LNCaP clone FGC (cell line): ENCODE data around the gene JPH3.

Experiments used
- DNase-seq: peaks from one replicate; pipeline ENCODE4 v3.0.0-alpha.2; 2011; ENCODE audit warnings: low read depth
- H3K4me3 ChIP-seq: 2 replicates; pipeline ENCODE4 v1.5.1; 2011; ENCODE audit warnings: mild to moderate bottlenecking, low read depth, low read length, control low read depth
- CTCF ChIP-seq: IDR thresholded peaks from 2 replicates; pipeline ENCODE4 v1.5.1; 2012; ENCODE audit warnings: mild to moderate bottlenecking; ENCODE audit not compliant: control insufficient read depth, insufficient read depth; ENCODE audit errors: extremely low read depth

JPH3 gene

DNA sequence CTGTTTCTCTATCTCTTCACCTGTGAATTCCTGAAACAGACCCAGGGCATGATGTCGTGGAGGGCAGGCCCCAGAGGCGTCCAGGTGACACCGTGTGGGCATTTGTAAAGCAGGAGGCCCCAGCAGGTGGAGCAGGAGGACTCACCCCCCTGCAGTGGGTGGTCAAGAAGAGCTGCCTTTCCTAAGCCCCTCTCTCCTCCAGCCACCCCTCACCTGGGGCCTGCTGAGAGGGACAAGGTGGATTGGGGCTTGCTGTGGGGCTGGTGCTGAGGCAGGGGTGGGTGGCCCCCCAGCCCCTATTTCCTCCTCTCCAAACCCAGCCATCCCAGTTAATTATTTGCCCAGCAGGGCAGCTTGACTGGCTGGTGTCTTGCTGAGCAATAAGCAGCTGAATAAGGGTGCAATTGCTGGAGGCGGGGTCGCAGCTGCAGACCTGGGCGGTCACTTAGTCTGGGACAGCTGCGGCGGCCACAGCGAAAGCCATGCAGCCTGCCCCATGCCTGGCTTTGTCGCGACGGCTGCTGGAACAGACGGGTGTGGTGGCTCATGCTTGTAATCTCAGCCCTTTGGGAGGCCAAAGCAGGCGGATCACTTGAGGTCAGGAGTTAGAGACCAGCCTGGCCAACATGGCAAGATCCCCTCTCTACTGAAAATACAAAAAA lies 56.4 kb downstream of the JPH3 start:
- no peak for DNase-seq
- H3K4me3 ChIP-seq, result no peak overlapping the region
- TF ChIP-seq CTCF, result no peak

DNA sequence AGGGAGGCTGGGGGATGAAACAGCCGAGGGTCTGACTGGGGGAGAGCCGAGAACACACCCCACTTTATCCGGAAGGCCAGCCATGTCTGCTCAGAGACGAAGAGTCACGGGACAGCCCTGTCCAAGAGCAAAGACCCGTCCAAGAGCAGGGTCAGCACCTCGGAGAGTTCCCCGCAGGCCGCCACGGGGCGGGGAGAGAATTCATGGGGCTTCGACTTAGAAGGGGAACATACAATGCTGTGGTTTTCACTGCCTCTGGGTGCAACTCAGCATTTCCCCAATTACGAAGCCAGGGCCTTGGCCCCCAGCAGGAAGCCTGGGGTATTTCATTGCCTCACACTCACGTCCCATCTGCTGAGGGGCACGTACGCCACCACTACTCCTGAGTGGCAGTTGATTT lies 59.3 kb downstream of the JPH3 start:
- DNase-seq, result no peak
- H3K4me3 ChIP-seq, result no peak overlapping the region
- TF ChIP-seq CTCF, result no peak

GRCh38 chr16:87662254-87663204 lies 60.2 kb downstream of the JPH3 start:
- no peak for TF ChIP-seq CTCF
- no peak overlapping the region for H3K4me3 ChIP-seq
- DNase-seq, result no peak

- DNase-seq, result no peak
- H3K4me3 ChIP-seq, result no peak overlapping the region
- TF ChIP-seq CTCF, result no peak
These were observed 62.5 kb downstream of the JPH3 start for GRCh38 chr16:87664792-87665191.

GRCh38 chr16:87665193-87665592 lies 62.9 kb downstream of the JPH3 start:
- TF ChIP-seq CTCF, result no peak

DNA sequence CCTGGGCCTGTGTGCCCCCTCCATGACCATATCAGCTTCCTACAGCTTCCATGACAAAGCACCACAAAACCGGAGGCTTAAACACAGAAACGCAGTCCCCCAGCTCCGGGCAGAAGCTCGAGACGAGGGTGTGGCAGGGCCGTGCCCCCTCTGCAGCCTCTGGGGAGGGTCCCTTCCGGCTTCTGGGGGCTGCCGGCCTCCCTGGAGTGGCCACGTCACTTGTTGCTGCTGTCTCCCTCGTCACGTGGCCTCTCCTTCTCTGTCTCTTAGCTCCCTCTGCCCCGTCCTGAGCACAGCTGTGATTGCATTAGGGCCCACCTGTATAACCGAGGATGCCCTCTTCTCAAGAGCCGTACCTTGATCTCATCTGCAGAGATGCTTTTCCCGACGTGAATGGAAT lies 64.6 kb downstream of the JPH3 start:
- H3K4me3 ChIP-seq, result no peak overlapping the region
- TF ChIP-seq CTCF, result no peak
- DNase-seq, result no peak

More at GRCh38 chr16:87665193-87665592, 62.9 kb downstream of the JPH3 start:
- H3K4me3 ChIP-seq, result no peak overlapping the region
- DNase-seq, result no peak

DNA sequence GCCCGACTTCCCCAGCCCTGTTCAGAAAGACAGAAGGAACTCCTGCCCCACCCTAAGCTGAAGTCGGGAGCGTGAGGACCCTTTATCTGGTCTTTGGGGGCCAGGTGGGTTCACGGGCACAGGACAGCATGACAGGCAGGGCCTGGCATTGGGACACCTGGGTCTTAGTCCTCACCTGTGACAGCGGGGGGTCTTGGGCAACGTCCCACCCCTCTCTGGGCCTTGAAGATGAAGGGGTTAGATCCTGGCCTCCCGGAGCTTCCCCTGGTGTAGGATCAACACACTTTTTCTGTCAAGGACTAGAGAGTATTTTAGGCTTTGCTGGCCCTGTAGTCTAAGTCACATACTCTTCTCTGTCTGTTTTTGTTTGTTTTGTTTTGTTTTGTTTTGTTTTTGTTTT lies 65.1 kb downstream of the JPH3 start:
- no peak for DNase-seq
- TF ChIP-seq CTCF, result no peak
- no peak overlapping the region for H3K4me3 ChIP-seq
